K562 (cell line): ENCODE measurements around the gene TSPOAP1. TPM values are rescaled to one million over a fixed set of nuclear protein-coding genes. Genes with fewer than 3 reads are reported as not detected.

ENCODE experiments used
- ELF1 ChIP-seq: fragments of 200-800 bp; sonication (Bioruptor generic); IDR thresholded peaks from 2 replicates; pipeline ENCODE4 v1.6.1; 2016; ENCODE audit warnings: missing genetic modification characterization, missing compliant biosample characterization
- FIP1L1 ChIP-seq: fragments of 200-400 bp; formaldehyde crosslinking; IDR thresholded peaks from 2 replicates; pipeline ENCODE4 v1.6.1; 2018; ENCODE audit warnings: mild to moderate bottlenecking, low read depth, low read length; ENCODE audit not compliant: poor library complexity, severe bottlenecking
- FOXM1 ChIP-seq, 2 experiments: fragments of 450-650 bp in 1 of 2; sonication (generic) in 1 of 2; formaldehyde crosslinking in 1 of 2; IDR thresholded peaks; 2 replicates each; pipeline versions ENCODE4 v1.6.1 to v1.9.0; 2017 to 2022; ENCODE audit warnings: low read depth in 2 of 2, mild to moderate bottlenecking in 2 of 2, missing genetic modification reagents in 1 of 2, moderate library complexity in 1 of 2
- GABPB1 ChIP-seq: sonication (generic); formaldehyde crosslinking; IDR thresholded peaks from 2 replicates; pipeline ENCODE4 v1.8.0; 2022; ENCODE audit warnings: mild to moderate bottlenecking, missing genetic modification reagents
- KDM5B ChIP-seq: fragments of 200-600 bp; sonication (generic); IDR thresholded peaks from 2 replicates; pipeline ENCODE4 v1.6.1; 2012; ENCODE audit warnings: low read depth, mild to moderate bottlenecking, moderate library complexity, low read length, control low read depth, inconsistent platforms; ENCODE audit not compliant: insufficient replicate concordance
- MGA ChIP-seq: fragments of 450-650 bp; IDR thresholded peaks from 2 replicates; pipeline ENCODE4 v1.6.1; 2016; ENCODE audit warnings: mild to moderate bottlenecking, moderate library complexity
- TAF1 ChIP-seq: IDR thresholded peaks from 2 replicates; pipeline ENCODE4 v1.6.1; 2011; ENCODE audit warnings: mild to moderate bottlenecking, low read length, moderate library complexity; ENCODE audit not compliant: insufficient read depth, control insufficient read depth, severe bottlenecking; ENCODE audit errors: extremely low read depth
- ZNF232 ChIP-seq: sonication (generic); formaldehyde crosslinking; IDR thresholded peaks from 2 replicates; pipeline ENCODE4 v1.8.0; 2022; ENCODE audit warnings: mild to moderate bottlenecking, missing genetic modification reagents
- ZSCAN32 ChIP-seq: fragments of 450-650 bp; formaldehyde crosslinking; IDR thresholded peaks from 2 replicates; pipeline ENCODE4 v1.4.0; 2020; ENCODE audit warnings: mild to moderate bottlenecking, moderate library complexity
- polyA plus RNA-seq, 8 experiments: library from polyadenylated mRNA; depleted of rRNA in 4 of 8; stranded (reverse) in 5 of 8; unstranded in 3 of 8; fragments of >200 nt; fragmentation: Nextera tagmentation in 2 of 8; fragmentation: Illumina TruSeq in 1 of 8; extraction: Ambion mirVana in 2 of 8; extraction: Trizol in 1 of 8; gene quantifications; 2 replicates each; pipeline versions ENCODE4 v1.2.1 to v1.2.3, GENCODE V29; 2011 to 2014; ENCODE audit warnings: inconsistent platforms in 1 of 8, missing spikeins in 1 of 8
- total RNA-seq, 7 experiments: library from RNA; depleted of rRNA in 6 of 7; stranded (reverse); fragments of >200 nt in 6 of 7; fragmentation: Illumina TruSeq in 2 of 7; extraction: Trizol in 2 of 7; gene quantifications; 2 replicates each; pipeline versions ENCODE4 v1.2.1 to v1.2.3, GENCODE V29; 2011 to 2021; ENCODE audit warnings: low replicate concordance in 1 of 7

The TSPOAP1 gene
- total and polyA plus RNA-seq, 9 of the 15 experiments (the other 6 are each of a cell fraction or from before 2014, with no cell fraction given) = 0.87 to 3.9 (median 1.8) TPM; not detected in 2

- TF ChIP-seq MGA (no peak), TAF1 (peak; percentile 15), ZNF232 (CRISPR knock-in tag) (0 out of 2 replicates have a peak, but pooled peaks have one; percentile 58), ZSCAN32 (peak; percentile 30; the same call in 1 of the 2 replicates), ELF1 (tag) (no peak), FIP1L1 (no peak), KDM5B (peak; percentile 41), GABPB1 (CRISPR knock-in tag) (no peak; the same call in 1 of the 2 replicates), FOXM1 (IDR thresholded peaks at IDR 0.05; ENCODE audit: low read depth) (no peak), FOXM1 (CRISPR knock-in tag; IDR thresholded peaks at IDR 0.05; ENCODE audit: low read depth) (no peak)
Measured at GRCh38 chr17:58336456-58337209, 8.0 kb upstream of the TSPOAP1 start (continued).
